Amygdala (tissue), 56 donors: ENCODE data around the gene SYNDIG1L.
A peak's percentile ranks its signal among the peaks of the same experiment; 100 is the strongest.

Experiments used
- DNase-seq, 56 donors: peaks; one replicate each; lab custom pipeline; 2025; lab: John Stamatoyannopoulos, UW

The SYNDIG1L gene

GRCh38 chr14:74434294-74434693 lies 8.3 kb upstream of the SYNDIG1L start:
- no peak for DNase-seq

- no peak for DNase-seq
These were observed 4.0 kb upstream of the SYNDIG1L start for GRCh38 chr14:74429991-74430390.

GRCh38 chr14:74429221-74429691 lies 3.2 kb upstream of the SYNDIG1L start:
- no peak for DNase-seq

- no peak for DNase-seq
These were observed 1.6 kb upstream of the SYNDIG1L start for GRCh38 chr14:74427651-74428050.

DNA sequence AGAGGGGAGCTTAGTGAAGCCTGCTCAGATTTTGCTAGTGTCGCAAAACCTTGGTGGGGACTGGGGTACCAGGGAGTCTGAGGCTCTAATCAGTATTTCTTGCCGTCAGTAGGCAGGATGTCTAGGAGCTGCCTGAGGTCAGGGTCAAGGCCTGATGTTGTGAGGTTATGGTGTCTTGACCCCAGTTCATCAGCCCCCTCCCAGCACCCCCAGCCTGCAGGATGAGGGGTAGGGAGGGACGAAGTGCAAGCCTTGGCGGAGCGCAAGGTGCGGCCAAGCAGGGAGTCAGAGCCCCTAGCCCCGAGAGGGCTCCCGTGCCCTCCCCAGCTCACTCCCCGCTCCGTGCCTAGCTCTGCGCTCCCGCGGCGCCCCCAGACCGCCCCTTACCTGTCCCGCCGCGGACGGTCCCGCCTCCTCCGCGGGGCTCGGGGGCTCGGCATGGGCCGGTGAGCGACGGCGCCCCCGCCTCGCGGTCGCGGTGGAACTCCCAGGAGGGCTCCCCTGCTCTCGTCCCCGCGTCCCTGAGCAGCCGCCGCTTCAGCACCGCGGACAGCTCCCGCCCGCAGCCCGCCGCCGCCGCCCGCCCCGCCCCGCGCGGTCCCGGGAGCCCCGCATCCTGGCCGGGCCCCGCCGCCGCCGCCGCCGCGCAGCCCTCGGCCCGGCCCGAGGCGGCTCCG lies 347 bp downstream of the SYNDIG1L start:
- DNase-seq = peak in 7 of 56 donors; percentile 2 to 47 (median 11)

GRCh38 chr14:74424606-74425005 lies 1.4 kb downstream of the SYNDIG1L start:
- no peak for DNase-seq

DNA sequence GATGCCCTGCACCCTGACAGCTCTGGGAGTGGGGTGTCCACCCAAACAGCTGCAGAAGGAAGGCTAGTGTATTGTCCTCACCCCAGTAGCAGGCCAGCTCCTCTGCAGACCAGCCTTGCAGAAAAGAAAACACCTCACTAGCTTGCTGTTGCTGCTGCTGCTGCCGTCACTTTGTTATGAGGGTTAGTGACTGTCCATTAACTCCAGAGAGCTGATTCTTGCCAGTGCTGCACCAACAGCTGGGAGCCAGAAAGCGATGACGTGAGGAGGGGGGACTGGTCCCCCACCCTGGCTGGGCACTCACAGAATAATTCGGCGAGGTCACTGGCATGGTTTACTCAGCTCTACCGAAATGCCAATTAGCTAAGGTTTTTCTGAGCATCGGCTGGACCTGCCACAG lies 2.8 kb downstream of the SYNDIG1L start:
- DNase-seq = no peak

GRCh38 chr14:74421981-74422380 lies 4.0 kb downstream of the SYNDIG1L start:
- DNase-seq = no peak

- no peak for DNase-seq
These were observed 6.9 kb downstream of the SYNDIG1L start for GRCh38 chr14:74419086-74419485.

- DNase-seq = peak in 13 of 56 donors; percentile 3 to 45 (median 14)
These were observed 8.0 kb downstream of the SYNDIG1L start for GRCh38 chr14:74418031-74418430.

DNA sequence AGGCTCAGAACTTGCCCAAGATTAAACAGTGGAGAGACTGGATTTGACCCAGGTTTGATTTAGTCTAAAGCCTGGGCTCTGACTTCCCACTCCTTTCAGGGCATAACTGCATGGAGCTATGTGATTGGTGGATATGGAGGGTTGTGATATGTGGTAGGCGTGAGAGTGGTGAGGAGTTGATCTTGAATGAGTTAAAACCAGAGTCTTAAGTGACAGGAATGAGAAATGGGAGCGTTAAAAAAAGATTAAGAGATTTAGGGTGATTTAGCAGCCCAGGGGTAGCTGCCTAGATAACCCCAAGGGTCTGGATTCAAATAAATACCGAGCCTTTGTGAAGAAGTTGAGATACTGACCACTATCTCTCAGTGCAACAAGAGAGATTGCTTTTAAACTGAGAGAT lies 8.4 kb downstream of the SYNDIG1L start:
- DNase-seq = no peak

DNA sequence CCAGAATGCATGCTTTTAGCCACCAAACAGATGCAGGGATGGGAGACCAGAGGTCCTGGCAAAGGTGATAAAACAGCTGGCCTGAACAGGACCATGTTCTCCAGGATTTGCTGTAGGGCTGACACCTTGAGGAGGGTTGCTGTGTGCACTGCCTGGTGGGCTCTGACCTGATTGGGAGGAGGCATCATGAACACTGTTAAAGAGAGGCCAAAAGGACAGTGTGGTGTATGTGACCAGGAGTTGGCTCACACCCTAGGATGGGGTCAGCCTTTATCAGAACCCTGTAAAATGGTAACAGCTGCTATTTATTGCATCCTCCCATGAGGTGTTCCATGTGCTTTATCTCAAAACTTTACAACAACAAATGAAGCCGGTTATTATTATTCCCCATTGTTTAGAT lies 8.8 kb downstream of the SYNDIG1L start:
- DNase-seq = no peak

DNA sequence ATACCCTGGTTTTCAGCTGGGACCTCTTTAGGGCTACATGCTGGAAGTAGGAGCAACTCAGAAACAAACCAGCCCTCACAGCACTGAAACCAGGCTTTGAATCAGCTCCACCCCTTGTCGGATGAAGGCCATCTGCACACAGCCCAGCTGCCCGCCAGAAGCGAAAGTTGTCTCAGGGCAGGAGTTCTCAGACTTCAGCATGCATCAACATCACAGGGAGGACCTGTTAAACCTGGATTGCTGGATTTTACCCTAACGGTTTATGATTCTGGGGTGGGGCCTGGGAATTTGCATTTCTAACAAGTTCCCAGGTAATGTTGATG lies 10.9 kb downstream of the SYNDIG1L start:
- DNase-seq = no peak

- no peak for DNase-seq
These were observed 11.5 kb downstream of the SYNDIG1L start for GRCh38 chr14:74414403-74415114.

- no peak for DNase-seq
These were observed 12.4 kb downstream of the SYNDIG1L start for GRCh38 chr14:74413627-74414026.

DNA sequence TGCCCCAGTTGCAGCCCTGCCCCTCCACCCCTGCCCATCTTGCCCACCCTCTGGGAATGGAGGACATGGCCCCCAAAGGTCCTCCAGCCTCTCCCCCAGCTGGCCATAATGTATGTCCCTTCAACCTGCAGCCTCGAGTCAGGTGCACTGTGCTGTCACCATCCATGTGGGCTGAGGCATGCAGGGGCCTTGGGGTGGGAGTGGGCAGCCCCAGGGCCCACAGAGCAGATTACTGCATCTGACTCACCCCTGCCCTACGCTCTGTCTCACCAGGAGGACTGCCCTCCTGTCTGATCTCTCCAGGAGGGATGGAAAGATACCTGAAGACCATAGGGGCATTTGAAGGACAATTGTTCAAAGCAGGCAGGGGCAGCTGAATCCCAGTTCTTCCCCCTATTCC lies 13.3 kb downstream of the SYNDIG1L start:
- DNase-seq = no peak

- no peak for DNase-seq
These were observed 14.3 kb downstream of the SYNDIG1L start for GRCh38 chr14:74411671-74412070.

- no peak for DNase-seq
These were observed 16.6 kb downstream of the SYNDIG1L start for GRCh38 chr14:74409441-74409840.

- no peak for DNase-seq
These were observed 17.1 kb downstream of the SYNDIG1L start for GRCh38 chr14:74408870-74409269.

DNA sequence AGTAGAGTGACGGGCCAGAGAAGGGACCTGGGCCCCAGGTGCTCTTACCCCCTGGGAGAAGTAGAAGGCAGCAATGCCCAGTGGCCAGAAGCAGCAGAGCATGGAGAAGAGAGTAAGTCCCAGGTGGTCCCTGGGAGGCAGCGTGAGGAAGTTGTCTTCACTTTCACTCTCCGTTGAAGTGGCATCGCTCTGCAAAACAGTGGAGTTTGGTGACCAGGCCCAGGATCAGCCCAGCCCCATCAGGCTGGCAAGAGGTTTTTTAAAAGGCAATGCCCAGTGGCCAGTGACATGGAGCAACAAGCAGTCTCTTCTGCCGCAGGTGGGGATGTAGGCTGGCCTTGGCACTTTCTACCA lies 18.2 kb downstream of the SYNDIG1L start:
- DNase-seq = no peak

DNA sequence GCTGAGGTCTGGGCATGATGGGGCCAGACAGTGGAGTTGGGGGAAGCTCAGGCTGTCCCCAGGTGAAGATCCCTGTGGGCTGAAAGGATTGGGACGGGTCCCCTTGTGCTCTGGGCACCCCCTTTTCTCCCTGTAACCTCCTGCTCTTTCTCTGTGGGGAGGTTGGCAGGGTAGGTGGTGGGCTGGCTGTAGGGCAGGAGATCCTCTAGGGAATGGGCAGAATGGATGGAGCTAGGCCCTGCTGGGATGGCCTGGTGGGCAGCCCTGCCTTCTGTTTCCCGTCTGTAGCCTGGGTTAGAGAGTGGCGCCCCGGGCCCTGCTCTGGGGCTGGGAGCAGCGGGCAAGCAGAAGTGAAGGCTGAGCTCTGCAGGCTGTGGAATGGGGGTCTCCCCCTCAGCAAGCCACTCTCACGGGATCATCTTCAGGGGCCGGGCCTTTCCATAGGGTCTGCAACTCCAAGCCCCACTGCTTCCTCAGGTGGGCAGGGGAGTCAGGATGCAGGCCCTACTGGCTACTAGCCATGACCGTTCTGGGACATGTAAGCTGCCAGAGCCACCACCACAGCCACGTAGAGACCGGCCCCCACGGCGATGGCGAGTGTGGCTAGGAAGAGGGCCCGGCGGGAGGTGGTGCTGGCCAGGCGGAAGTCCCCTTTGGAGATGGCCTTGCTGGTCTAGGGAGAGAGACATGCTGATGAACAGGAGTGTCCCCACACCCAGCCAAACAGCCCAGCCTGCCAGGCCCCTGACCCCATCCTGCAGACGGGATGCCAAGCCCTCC lies 18.8 kb downstream of the SYNDIG1L start:
- DNase-seq = no peak

- no peak for DNase-seq
These were observed 20.3 kb downstream of the SYNDIG1L start for GRCh38 chr14:74405663-74406062.
